Erythroblast (primary cell): ENCODE results near the gene KAZN.

Experiments used
- GATA1 ChIP-seq: IDR thresholded peaks from 2 replicates; pipeline ENCODE4 v1.6.1; 2011; ENCODE audit warnings: low read depth, mild to moderate bottlenecking, control low read depth, low read length, moderate library complexity
- POLR2A ChIP-seq: IDR thresholded peaks from 2 replicates; pipeline ENCODE4 v1.6.1; 2011; ENCODE audit warnings: mild to moderate bottlenecking, low read length

- TF ChIP-seq POLR2A (no peak), GATA1 (no peak)
Observed at GRCh38 chr1:14817223-14818170, 219.0 kb downstream of the KAZN start.
